EL (cell line): ENCODE results near the gene BLM.

Experiments
- DNase-seq: peaks from one replicate; pipeline ENCODE4 v3.0.0-alpha.2; 2016

The BLM gene

GRCh38 chr15:90799639-90800170 is 82.6 kb downstream of the BLM start:
- no peak for DNase-seq

- no peak for DNase-seq
These were observed 84.7 kb downstream of the BLM start for GRCh38 chr15:90801803-90802202.

DNA sequence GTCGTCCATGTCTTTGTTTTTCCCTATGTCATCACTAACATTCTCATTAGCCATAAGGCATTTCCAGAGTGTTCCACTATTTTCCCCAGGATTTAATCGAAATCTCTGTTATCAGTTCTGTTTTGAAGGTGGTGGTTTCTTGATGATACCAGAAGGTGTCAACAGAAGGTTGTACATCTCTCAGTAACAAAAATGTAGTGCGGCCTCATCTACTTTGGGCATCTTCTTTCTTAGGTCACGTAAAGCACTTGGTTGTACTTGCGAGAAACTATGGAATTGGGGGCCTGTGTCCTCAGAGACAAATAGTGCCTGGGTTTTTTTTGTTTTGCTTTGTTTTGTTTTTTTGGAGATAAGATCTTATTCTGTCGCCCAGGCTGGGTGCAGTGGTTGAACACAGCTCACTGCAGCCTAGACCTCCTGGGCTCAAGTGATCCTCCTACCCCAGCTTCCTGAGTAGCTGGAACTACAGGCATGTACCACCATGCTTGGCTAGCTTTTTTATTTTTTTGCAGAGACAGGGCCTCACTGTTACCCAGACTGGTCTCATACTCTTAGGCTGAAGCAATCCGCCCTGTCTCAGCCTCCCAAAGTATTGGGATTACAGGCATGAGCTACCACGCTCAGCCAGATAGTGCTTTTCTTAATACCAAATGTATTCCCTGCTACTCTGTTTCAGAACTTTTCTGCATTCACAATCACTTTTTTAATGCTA is 90.1 kb downstream of the BLM start:
- DNase-seq: no peak

- DNase-seq: no peak
These were observed 90.6 kb downstream of the BLM start for GRCh38 chr15:90807786-90808086.

DNA sequence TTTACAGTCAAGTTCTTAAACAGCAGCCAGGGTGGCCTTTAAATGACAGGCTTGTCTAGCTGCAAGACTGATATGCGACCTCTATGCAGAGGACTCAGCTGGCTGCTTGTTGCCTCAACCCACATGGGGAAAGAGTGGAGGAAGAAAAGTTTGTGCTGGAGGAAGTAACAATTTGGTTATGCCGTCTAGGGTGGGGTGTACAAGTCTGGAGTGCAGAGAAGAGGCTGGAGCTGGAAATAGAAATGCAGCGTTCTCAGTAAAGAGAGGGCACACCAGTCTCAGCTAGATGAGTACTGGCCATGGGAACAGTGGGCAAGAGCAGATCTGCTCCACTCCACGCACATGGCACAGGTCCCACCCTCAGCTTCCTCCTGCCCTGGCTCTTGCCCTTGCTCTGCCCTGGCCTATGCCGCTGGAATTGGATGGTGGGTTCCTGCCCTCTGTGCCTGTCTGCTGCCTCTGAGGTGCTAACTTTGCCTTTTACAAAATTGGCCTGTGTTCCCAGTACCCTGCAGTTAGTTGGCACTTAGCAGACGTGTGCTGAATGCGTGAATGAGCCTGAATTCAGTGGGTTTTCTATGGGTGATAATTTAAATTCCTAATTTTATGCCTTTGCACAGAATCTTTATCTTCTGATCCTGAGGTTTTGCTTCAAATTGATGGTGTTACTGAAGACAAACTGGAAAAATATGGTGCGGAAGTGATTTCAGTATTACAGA is 91.5 kb downstream of the BLM start:
- no peak for DNase-seq

GRCh38 chr15:90809536-90809935 is 92.4 kb downstream of the BLM start:
- no peak for DNase-seq

DNA sequence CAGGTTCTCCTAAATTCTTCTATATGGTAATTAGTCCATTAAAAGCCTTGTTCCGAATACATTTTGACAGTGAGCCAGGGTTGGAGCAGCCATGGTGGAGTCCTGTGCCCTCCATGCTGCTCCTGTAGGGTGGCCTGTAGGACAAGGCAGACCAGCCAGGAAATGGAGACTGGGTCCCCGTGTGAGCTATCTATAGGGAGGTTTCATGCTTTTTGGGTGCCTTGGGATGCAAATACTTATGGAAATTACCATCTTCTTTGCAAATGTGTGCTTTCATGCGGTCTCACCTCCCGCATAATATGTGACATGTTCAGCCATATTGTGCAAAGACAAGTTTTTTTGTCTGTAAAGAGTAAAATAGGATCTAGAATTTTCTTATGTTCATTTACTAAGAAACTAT is 93.2 kb downstream of the BLM start:
- DNase-seq: no peak

DNA sequence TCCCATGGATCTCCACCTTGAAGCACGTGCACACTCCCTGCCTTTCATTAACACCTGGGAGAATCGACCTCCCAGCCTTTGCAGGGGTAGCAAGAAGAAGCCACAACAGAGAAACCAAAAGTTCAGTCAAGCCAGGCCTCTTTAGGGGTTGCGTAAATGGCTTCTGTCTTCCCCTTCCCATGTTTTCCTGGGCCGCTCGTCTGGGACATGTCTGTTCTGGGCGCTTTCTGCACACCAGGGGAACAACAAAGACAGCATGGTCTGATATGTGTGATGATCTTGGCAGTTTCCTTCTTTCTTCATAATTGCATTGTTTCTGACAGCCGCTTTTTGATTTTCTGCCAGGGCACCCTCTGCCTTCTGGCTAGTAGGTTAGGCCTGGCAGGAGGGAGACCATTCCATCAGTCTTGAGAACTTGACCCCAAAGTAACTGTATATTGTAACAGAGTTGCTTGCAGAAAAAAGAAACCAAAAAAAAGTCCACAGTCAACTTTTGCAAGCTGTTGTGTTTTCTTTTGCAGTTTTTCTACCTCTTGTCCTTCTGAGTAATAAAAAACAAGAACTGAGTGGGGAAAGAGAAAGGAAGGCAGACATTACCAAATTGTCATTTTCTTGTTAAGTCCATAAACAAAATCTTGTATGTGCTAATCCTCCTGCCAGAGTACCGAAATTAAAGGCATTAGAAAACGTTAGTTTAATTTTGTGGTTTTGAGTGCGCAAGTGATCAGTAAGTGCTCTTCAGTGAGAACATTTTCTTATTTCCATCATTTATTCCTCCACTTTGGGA is 95.2 kb downstream of the BLM start:
- DNase-seq: no peak

- DNase-seq: no peak
These were observed 95.8 kb downstream of the BLM start for GRCh38 chr15:90812958-90813265.

- DNase-seq: no peak
These were observed 96.6 kb downstream of the BLM start for GRCh38 chr15:90813796-90814190.

DNA sequence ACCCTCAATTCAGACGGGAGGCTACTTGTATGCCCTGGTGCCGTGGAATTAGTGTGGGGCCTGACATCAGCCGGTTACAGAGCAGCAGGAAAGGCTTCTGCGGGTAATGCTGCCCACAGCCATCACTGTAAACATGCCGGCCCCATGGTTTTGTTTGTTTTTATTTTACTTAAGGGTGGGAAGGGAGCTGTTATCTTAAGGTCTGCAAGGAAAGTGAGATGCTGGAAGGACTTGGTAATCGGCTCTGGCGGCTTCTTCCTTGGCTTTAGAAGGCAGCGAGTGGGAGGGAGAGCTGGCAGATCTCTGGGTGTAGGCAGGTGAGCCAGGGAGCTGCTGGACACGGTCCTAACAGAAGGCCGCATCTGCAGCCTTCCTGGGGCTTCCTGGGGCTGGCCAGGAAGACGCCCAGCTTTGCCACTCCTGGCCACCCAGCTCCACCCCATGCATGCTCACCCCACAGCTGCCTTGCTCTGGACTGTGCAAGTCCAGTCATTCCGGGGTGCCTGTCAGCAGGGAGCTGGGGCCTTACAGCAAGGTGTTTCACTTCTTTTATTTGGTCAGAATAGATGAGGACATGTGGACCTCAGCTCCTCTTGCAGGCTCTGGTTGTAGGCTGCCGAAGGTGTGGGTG is 97.2 kb downstream of the BLM start:
- no peak for DNase-seq

GRCh38 chr15:90816401-90817116 is 99.4 kb downstream of the BLM start:
- no peak for DNase-seq

GRCh38 chr15:90817117-90818057 is 100.2 kb downstream of the BLM start:
- no peak for DNase-seq

DNA sequence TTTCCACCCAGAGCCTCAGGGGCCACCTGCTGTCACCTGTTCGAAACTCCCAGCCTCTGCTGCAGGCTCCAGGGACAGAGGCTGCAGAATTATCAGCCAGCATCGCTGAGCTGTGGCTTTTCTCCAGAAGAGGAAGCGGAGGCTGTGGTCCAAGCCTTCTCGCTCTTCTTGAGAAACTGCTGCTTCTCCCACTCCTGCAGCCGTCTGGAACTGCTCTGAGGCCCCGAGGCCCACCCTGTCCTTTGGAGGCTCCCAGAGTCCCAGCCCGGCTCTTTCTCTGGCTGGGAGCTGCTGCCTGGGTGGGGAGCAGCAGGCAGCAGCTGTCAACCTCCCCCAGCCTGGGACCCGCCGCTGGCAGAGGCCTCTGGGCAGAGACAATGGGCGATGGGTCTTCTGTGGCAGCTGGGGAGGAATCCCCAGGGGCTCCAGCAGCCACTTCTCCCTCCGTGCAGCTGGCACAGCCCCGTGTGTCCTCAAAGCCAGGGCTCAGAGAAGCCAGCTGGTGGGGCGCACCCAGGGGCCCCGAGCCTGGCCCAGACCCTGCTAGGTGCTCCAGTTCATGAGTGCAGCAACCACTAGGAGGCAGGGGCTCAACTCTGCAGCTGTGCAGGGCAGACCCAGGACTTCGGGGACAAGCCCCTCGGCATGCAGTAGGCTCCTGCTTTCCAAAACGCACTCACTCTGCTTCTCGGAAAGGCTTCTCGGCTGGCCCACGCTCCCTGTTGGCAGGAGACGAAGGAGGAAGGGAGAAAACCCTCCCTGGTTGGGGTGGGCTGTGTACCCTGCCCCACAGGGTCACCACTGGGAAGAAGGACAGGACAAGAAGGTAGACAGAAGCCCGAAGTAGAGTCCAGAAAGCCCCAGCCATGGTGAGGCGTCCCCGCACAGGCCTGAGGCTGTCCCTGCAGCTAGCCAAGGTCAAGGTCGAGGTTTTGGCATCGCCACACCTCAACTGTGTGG is 101.4 kb downstream of the BLM start:
- DNase-seq: no peak

DNA sequence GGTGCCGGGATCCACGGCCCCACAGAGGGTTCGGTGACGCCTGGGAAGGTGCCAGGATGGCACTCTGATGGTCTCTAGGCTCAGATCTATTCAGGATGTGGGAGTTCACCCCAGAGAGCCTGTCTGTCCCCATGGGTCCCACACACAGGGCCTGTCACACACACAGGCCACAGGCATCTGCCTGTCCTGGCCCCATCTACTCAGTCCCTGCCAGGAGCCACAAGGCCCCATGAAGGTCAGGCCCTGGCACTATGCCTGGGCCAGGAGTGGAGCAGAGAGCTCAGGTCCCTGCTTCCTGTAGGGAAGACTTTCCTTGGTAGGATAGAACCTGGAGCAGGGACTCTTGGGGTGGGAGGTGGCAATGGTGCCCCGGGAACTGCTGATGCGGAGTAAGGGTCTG is 102.2 kb downstream of the BLM start:
- DNase-seq: no peak

DNA sequence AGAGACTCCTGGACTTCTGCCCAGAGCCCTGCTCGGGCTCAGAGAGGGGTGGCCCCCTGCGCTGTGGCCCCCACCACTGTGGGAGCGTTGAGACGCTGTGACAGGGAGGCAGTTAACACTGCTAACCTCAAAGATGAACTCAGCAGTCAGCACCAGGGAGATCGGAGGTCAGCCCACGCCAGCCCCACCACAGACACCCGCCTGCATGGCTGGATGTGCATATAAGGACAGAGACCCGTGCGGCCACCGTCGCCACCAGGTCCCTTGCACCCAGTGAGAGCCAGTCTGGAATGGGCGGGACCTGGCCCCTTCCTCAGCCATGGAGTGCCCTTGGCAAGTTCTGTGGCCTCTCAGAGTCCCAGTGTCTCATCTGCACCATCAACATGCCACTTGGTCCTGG is 102.7 kb downstream of the BLM start:
- DNase-seq: no peak

DNA sequence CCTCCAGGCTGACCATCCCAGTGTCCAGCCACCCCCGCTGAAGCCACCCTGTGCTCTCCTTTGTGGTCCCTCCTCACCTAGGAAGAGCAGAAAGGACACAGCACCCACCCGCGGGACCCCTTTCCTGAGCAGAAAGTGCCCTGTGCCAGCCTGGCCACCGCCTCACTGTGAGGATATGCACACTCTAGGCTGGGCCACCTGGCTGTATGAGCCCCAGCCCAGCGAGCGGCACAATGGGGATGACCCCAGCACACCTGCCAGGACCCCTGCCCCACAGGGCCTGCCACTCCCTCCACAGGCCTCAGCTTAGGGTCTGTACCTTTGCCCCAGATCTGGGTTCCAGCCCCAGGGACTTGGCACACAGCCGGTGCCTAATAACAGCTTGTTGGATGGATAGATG is 103.3 kb downstream of the BLM start:
- DNase-seq: no peak

GRCh38 chr15:90822204-90822955 is 105.2 kb downstream of the BLM start:
- no peak for DNase-seq

DNA sequence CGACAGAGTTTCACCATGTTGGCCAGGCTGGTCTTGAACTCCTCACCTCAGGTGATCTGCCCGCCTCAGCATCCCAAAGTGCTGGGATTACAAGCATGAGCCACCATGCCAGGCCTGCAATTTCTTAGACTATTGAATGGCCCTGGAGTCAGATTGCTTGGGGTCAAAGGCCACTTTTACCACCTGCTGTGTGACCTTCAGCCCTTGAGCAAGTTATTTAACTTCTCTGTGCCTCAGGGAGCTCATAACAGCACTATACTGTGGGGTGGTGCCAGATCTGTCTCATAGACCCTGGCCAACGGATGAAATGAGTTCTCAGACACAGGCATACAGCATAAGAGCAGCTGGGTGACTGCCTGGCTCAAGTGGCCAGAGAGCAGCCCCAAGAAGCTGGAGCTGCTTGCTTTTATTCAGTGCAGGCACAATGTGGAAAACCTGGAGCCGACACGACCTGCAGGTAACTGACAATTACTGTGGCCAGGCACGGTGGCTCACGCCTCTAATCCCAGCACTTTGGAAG is 106.4 kb downstream of the BLM start:
- DNase-seq: no peak
